HL-60 (cell line): ENCODE measurements around the gene SFXN3.
A peak's percentile ranks its signal among the peaks of the same experiment; 100 is the strongest.

ENCODE experiments used
- DNase-seq, 2 experiments: peaks; one replicate each; pipeline ENCODE4 v3.0.0-alpha.2; 2010 to 2020; ENCODE audit warnings: low read depth in 1 of 2, low spot score in 1 of 2
- H3K27ac ChIP-seq: fragments of 250-450 bp; sonication (Bioruptor Pico); replicated peaks from 2 replicates; pipeline ENCODE4 v1.5.1; 2020; ENCODE audit warnings: mild to moderate bottlenecking, moderate library complexity
- H3K27me3 ChIP-seq: fragments of 250-450 bp; sonication (Bioruptor Pico); 2 replicates; pipeline ENCODE4 v1.5.1; 2021; ENCODE audit warnings: mild to moderate bottlenecking, moderate library complexity; ENCODE audit not compliant: insufficient read depth, poor library complexity, severe bottlenecking
- H3K4me3 ChIP-seq: replicated peaks from 2 replicates; pipeline ENCODE4 v1.5.1; 2011; ENCODE audit warnings: mild to moderate bottlenecking, control low read depth, low read length; ENCODE audit not compliant: insufficient read depth
- CTCF ChIP-seq: IDR thresholded peaks from one replicate; pipeline ENCODE4 v1.5.1; 2011; ENCODE audit warnings: low read length, control low read depth, inconsistent platforms; ENCODE audit not compliant: insufficient read depth
- GABPA ChIP-seq: IDR thresholded peaks from 2 replicates; pipeline ENCODE4 v1.6.1; 2012; ENCODE audit warnings: low read depth
- POLR2AphosphoS5 ChIP-seq: IDR thresholded peaks from 2 replicates; pipeline ENCODE4 v1.6.1; 2012; ENCODE audit warnings: low read depth
- SPI1 ChIP-seq: IDR thresholded peaks from 2 replicates; pipeline ENCODE4 v1.6.1; 2012; ENCODE audit warnings: low read depth, mild to moderate bottlenecking, borderline replicate concordance
- TF ChIP-seq, protein P1 (sequence below): IDR thresholded peaks from 2 replicates; pipeline ENCODE4 v1.6.1; 2012; ENCODE audit warnings: low read depth; ENCODE audit not compliant: insufficient replicate concordance

Gene SFXN3

DNA sequence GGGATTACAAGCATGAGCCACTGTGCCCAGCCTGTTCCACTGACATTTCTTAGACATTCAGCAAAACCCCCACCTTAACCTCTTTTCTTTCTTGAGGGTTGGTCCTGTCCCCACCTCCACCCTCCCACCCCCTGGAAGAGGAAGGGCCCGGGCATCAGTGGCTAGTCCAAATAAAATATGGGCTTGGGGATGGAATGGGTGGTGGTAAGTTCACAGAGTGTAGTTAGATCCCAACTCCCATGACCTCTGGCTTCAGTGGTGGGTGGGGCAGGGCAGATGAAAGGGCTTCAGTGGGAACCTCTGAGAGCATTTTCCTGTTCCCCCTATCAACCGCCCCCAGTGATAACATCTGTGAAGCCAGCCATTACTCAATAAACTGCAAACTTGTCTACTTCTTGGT lies 9.8 kb downstream of the SFXN3 start:
- Histone ChIP-seq H3K27me3 (no peaks in the 10 kb centered on the region), H3K27ac (no peak overlapping the region), H3K4me3 (no peak overlapping the region)
- no peak for DNase-seq
- TF ChIP-seq SPI1, result no peak
- no peak for TF ChIP-seq CTCF
- TF ChIP-seq, protein P1, sequence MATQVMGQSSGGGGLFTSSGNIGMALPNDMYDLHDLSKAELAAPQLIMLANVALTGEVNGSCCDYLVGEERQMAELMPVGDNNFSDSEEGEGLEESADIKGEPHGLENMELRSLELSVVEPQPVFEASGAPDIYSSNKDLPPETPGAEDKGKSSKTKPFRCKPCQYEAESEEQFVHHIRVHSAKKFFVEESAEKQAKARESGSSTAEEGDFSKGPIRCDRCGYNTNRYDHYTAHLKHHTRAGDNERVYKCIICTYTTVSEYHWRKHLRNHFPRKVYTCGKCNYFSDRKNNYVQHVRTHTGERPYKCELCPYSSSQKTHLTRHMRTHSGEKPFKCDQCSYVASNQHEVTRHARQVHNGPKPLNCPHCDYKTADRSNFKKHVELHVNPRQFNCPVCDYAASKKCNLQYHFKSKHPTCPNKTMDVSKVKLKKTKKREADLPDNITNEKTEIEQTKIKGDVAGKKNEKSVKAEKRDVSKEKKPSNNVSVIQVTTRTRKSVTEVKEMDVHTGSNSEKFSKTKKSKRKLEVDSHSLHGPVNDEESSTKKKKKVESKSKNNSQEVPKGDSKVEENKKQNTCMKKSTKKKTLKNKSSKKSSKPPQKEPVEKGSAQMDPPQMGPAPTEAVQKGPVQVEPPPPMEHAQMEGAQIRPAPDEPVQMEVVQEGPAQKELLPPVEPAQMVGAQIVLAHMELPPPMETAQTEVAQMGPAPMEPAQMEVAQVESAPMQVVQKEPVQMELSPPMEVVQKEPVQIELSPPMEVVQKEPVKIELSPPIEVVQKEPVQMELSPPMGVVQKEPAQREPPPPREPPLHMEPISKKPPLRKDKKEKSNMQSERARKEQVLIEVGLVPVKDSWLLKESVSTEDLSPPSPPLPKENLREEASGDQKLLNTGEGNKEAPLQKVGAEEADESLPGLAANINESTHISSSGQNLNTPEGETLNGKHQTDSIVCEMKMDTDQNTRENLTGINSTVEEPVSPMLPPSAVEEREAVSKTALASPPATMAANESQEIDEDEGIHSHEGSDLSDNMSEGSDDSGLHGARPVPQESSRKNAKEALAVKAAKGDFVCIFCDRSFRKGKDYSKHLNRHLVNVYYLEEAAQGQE, result no peak
- no peak for TF ChIP-seq GABPA
- no peak for TF ChIP-seq POLR2AphosphoS5

- peak; percentile 59 to 86 for DNase-seq
- no peak overlapping the region for H3K27ac ChIP-seq
- no peak for TF ChIP-seq GABPA
- TF ChIP-seq CTCF, result peak; percentile 84
- TF ChIP-seq POLR2AphosphoS5, result no peak
- no peak overlapping the region for H3K4me3 ChIP-seq
- H3K27me3 ChIP-seq, result no peaks in the 10 kb centered on the region
Observed at GRCh38 chr10:101041252-101041761, 10.3 kb downstream of the SFXN3 start.

- H3K27me3 ChIP-seq, result no peaks in the 10 kb centered on the region
- TF ChIP-seq, protein P1, result no peak
- TF ChIP-seq SPI1, result no peak
- TF ChIP-seq GABPA, result no peak
- TF ChIP-seq POLR2AphosphoS5, result no peak
- TF ChIP-seq CTCF, result no peak
- no peak overlapping the region for H3K27ac ChIP-seq
- DNase-seq, result no peak
- H3K4me3 ChIP-seq, result peak overlapping the region; percentile 46
Observed at GRCh38 chr10:101042118-101042517, 11.1 kb downstream of the SFXN3 start.

DNA sequence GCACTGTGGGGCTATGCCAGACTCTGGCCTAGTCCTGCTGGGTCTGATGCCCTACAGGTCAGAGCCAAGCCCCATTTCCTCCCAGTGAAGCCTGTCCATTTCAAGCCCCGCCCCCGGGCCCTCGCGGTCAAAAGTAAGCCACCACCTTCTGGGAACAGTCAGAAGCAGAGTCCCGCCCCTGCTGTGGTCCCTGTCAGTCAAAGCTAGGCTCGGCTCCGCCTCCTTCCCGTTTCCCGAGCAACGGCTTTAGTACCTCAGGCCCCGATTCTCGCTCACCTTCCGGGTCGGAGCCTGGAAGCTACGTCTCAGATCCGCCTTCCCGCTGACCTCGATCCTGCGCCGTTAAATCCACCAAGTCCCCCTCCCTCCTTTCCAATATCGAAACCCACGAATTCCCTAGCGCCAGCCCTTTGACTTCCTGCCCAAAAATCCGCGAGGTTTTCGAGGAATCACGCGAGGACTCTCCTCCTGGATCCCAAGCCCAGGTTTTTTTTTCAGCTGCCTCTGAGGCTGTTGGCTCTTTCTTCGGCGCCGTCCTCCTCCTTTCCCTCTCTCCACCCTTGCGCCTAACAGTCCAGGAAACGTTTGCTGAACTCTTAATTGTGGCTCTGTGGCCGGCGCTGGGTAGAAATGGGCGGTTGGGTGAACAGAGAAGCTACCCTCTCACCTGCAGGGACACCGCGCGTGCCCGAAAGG lies 11.8 kb downstream of the SFXN3 start:
- Histone ChIP-seq H3K27ac (peak overlapping the region; percentile 67), H3K27me3 (no peaks in the 10 kb centered on the region), H3K4me3 (peak overlapping the region; percentile 46)
- DNase-seq, result peak; percentile 90 to 95
- TF ChIP-seq, protein P1, result no peak
- TF ChIP-seq POLR2AphosphoS5, result peak; percentile 69; the same call in 1 of the 2 replicates
- no peak for TF ChIP-seq SPI1
- 0 out of 2 replicates have a peak, but pooled peaks have one; percentile 32 for TF ChIP-seq GABPA
- TF ChIP-seq CTCF, result no peak
